ENCODE data around the gene MACF1. TPM values are rescaled to one million over a fixed set of nuclear protein-coding genes. Genes with fewer than 3 reads are reported as not detected.
"Not testable (repeated sequence)": the region's sequence is repeated elsewhere in the genome, so short reads cannot be mapped to it uniquely, and the experiment has no call there.

MACF1 gene
- total and polyA plus RNA-seq, 4 donors: 23.3 to 216 (median 51.2) TPM

GRCh38 chr1:39508266-39508665, 303.8 kb downstream of the MACF1 start (continued):
- TF ChIP-seq ATF3 (IDR thresholded peaks at IDR 0.05): no peak

- Histone ChIP-seq H3K4me3 (ENCODE audit: low read depth in 1 of 3, low read length in 3 of 3) (no peak overlapping the region), H3K27ac (ENCODE audit: low read depth in 1 of 2, low read length in 2 of 2) (no peak overlapping the region), H3K4me1 (ENCODE audit: control insufficient read depth in 4 of 4, insufficient read depth in 4 of 4, low read length in 3 of 4) (peaks cover 0 to 7% (median 0%) of the 10 kb centered on the region in 4 donors), H3K36me3 (ENCODE audit: control insufficient read depth in 4 of 4, insufficient read depth in 3 of 4, low read depth in 1 of 4, low read length in 3 of 4) (no peaks in the 10 kb centered on the region), H3K27me3 (ENCODE audit: control insufficient read depth in 4 of 4, insufficient read depth in 4 of 4, low read length in 3 of 4) (no peaks in the 10 kb centered on the region), H3K9ac (ENCODE audit: low read depth in 1 of 2, low read length in 2 of 2) (no peak overlapping the region), H3K9me3 (ENCODE audit: control insufficient read depth in 4 of 4, low read length in 3 of 4) (no peaks in the 10 kb centered on the region)
- TF ChIP-seq YY1 (IDR thresholded peaks at IDR 0.05) (no peak), REST (IDR thresholded peaks at IDR 0.05) (no peak), EGR1 (IDR thresholded peaks at IDR 0.05; ENCODE audit: low read depth in 2 of 2) (no peak), HNF4A (conservative IDR thresholded peaks at IDR 0.05) (no peak), SP1 (IDR thresholded peaks at IDR 0.05) (no peak), TAF1 (conservative IDR thresholded peaks at IDR 0.05) (no peak), JUND (IDR thresholded peaks at IDR 0.05) (no peak), RAD21 (IDR thresholded peaks at IDR 0.05) (no peak), ATF3 (IDR thresholded peaks at IDR 0.05) (no peak), FOXA1 (IDR thresholded peaks at IDR 0.05) (no peak), FOXA2 (IDR thresholded peaks at IDR 0.05) (no peak)
- 72% methylated on average over 11 of the region's 11 CpGs for WGBS
- no peak for DNase-seq (ENCODE audit: low spot score)
Measured at GRCh38 chr1:39508857-39509305, 304.4 kb downstream of the MACF1 start.

- DNase-seq (ENCODE audit: low spot score): no peak
- Histone ChIP-seq H3K4me1 (ENCODE audit: control insufficient read depth in 4 of 4, insufficient read depth in 4 of 4, low read length in 3 of 4) (peaks cover 0 to 7% (median 0%) of the 10 kb centered on the region in 4 donors), H3K9me3 (ENCODE audit: control insufficient read depth in 4 of 4, low read length in 3 of 4) (no peaks in the 10 kb centered on the region), H3K27me3 (ENCODE audit: control insufficient read depth in 4 of 4, insufficient read depth in 4 of 4, low read length in 3 of 4) (no peaks in the 10 kb centered on the region), H3K9ac (ENCODE audit: low read depth in 1 of 2, low read length in 2 of 2) (no peak overlapping the region), H3K36me3 (ENCODE audit: control insufficient read depth in 4 of 4, insufficient read depth in 3 of 4, low read depth in 1 of 4, low read length in 3 of 4) (no peaks in the 10 kb centered on the region), H3K27ac (ENCODE audit: low read depth in 1 of 2, low read length in 2 of 2) (no peak overlapping the region), H3K4me3 (ENCODE audit: low read depth in 1 of 3, low read length in 3 of 3) (no peak overlapping the region)
- TF ChIP-seq SP1 (IDR thresholded peaks at IDR 0.05) (no peak), HNF4A (conservative IDR thresholded peaks at IDR 0.05) (no peak), ZBTB33 (IDR thresholded peaks at IDR 0.05) (no peak), MAX (IDR thresholded peaks at IDR 0.05) (no peak), NR2F2 (IDR thresholded peaks at IDR 0.05) (no peak), FOXA1 (IDR thresholded peaks at IDR 0.05) (no peak), REST (IDR thresholded peaks at IDR 0.05) (no peak), RXRA (IDR thresholded peaks at IDR 0.05) (no peak), FOXA2 (IDR thresholded peaks at IDR 0.05) (no peak), YY1 (IDR thresholded peaks at IDR 0.05) (no peak)
- WGBS: 73% methylated on average over 22 of the region's 22 CpGs
Measured at GRCh38 chr1:39509360-39510009, 305.0 kb downstream of the MACF1 start.

GRCh38 chr1:39510570-39511186, 306.2 kb downstream of the MACF1 start:
- H3K27ac ChIP-seq (ENCODE audit: low read depth in 1 of 2, low read length in 2 of 2); H3K36me3 ChIP-seq (ENCODE audit: control insufficient read depth in 4 of 4, insufficient read depth in 3 of 4, low read depth in 1 of 4, low read length in 3 of 4); DNase-seq (ENCODE audit: low spot score); H3K27me3 ChIP-seq (ENCODE audit: control insufficient read depth in 4 of 4, insufficient read depth in 4 of 4, low read length in 3 of 4); H3K4me3 ChIP-seq (ENCODE audit: low read depth in 1 of 3, low read length in 3 of 3); H3K9me3 ChIP-seq (ENCODE audit: control insufficient read depth in 4 of 4, low read length in 3 of 4); H3K4me1 ChIP-seq (ENCODE audit: control insufficient read depth in 4 of 4, insufficient read depth in 4 of 4, low read length in 3 of 4); H3K9ac ChIP-seq (ENCODE audit: low read depth in 1 of 2, low read length in 2 of 2): not testable (repeated sequence)
- 92% methylated on average over 16 of the region's 20 CpGs for WGBS
